Mesendoderm (in vitro differentiated cells): ENCODE data around the gene DTX1.

Experiments
- DNase-seq: peaks from one replicate; pipeline ENCODE4 v3.0.0; 2013
- H2AK5ac ChIP-seq: 2 replicates; pipeline ENCODE4 v1.6.1; 2013; ENCODE audit warnings: low read length, inconsistent platforms
- H2BK120ac ChIP-seq: 2 replicates; pipeline ENCODE4 v1.6.1; 2013; ENCODE audit warnings: low read depth, mild to moderate bottlenecking, low read length, moderate library complexity, mixed read lengths
- H2BK15ac ChIP-seq: replicated peaks from 2 replicates; pipeline ENCODE4 v1.6.1; 2013; ENCODE audit warnings: low read depth, mild to moderate bottlenecking, moderate library complexity
- H2BK5ac ChIP-seq: 2 replicates; pipeline ENCODE4 v1.6.1; 2013; ENCODE audit warnings: low read length, inconsistent platforms
- H3K18ac ChIP-seq: 2 replicates; pipeline ENCODE4 v1.6.1; 2013; ENCODE audit warnings: mild to moderate bottlenecking, low read length, mixed read lengths
- H3K23ac ChIP-seq: one replicate; pipeline ENCODE4 v1.6.1; 2013; ENCODE audit warnings: low read length
- H3K27ac ChIP-seq: 2 replicates; pipeline ENCODE4 v1.5.1; 2013; ENCODE audit warnings: low read depth, mild to moderate bottlenecking, inconsistent platforms, low read length, moderate library complexity
- H3K27me3 ChIP-seq: 2 replicates; pipeline ENCODE4 v1.6.1; 2013; ENCODE audit warnings: low read length, control low read depth, mild to moderate bottlenecking, inconsistent platforms; ENCODE audit not compliant: insufficient read depth, poor library complexity
- H3K36me3 ChIP-seq: 2 replicates; pipeline ENCODE4 v1.6.1; 2013; ENCODE audit warnings: low read length, inconsistent platforms; ENCODE audit not compliant: control insufficient read depth, insufficient read depth
- H3K4ac ChIP-seq: one replicate; pipeline ENCODE4 v1.6.1; 2013; ENCODE audit warnings: low read depth, mild to moderate bottlenecking, low read length, moderate library complexity
- H3K4me1 ChIP-seq: 2 replicates; pipeline ENCODE4 v1.6.1; 2013; ENCODE audit warnings: low read depth, low read length, inconsistent platforms; ENCODE audit not compliant: control insufficient read depth
- H3K4me2 ChIP-seq: 2 replicates; pipeline ENCODE4 v1.6.1; 2013; ENCODE audit warnings: low read length
- H3K4me3 ChIP-seq: 2 replicates; pipeline ENCODE4 v1.5.1; 2013; ENCODE audit warnings: mild to moderate bottlenecking, low read length
- H3K56ac ChIP-seq: one replicate; pipeline ENCODE4 v1.6.1; 2013; ENCODE audit warnings: low read length
- H3K79me1 ChIP-seq: 2 replicates; pipeline ENCODE4 v1.6.1; 2013; ENCODE audit warnings: low read length, inconsistent platforms
- H3K79me2 ChIP-seq: 2 replicates; pipeline ENCODE4 v1.6.1; 2013; ENCODE audit warnings: mild to moderate bottlenecking, low read length; ENCODE audit not compliant: control insufficient read depth, insufficient read depth
- H3K9ac ChIP-seq: 2 replicates; pipeline ENCODE4 v1.6.1; 2013; ENCODE audit warnings: low read length, inconsistent platforms
- H4K5ac ChIP-seq: one replicate; pipeline ENCODE4 v1.6.1; 2013; ENCODE audit warnings: low read length
- H4K8ac ChIP-seq: one replicate; pipeline ENCODE4 v1.6.1; 2013; ENCODE audit warnings: low read depth, mild to moderate bottlenecking, control low read depth, low read length, moderate library complexity
- WGBS: extraction: QIAGEN DNeasy Blood & Tissue Kit; methylation state at CpG from one replicate; pipeline ENCODE4 v1.1.7; 2013; ENCODE audit warnings: low lambda C conversion rate, missing lambda C conversion rate; ENCODE audit not compliant: insufficient coverage; ENCODE audit errors: extremely low coverage; 5-methylcytosine and 5-hydroxymethylcytosine counted together

The DTX1 gene

DNA sequence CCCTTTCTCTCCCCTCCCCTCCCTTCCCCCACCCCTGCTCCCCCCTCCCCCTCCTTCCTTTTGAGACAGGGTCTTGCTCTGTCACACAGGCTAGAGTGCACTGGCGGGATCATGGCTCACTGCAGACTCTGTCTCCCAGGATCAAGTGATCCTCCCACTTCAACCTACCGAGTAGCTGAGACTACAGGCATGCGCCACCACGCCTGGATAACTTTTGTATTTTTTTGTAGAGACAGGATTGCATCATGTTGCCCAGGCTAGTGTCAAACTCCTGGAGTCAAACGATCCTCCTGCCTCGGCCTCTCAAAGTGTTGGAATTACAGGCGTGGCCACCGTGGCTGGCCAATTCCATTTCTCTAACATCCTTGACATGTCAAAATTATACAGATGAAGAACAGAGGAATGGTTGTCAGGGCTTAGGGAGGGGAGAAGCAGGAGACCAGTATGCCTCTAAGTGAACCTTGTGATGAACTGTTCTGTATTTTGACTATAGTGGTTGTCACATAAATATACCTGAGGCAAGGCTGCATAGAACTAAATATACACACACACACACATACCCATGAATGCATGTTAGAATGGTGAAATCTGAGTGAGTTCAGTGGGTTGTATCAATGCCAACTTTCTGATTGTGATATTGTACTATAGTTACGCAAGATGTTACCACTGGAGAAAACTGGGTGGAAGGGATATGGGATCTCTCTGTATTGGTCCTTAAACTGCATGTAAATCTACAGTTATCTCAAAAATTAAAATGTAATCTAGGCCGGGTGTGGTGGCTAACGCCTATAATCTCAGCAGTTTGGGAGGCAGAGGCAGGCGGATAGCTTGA lies 89.4 kb downstream of the DTX1 start:
- Histone ChIP-seq H3K18ac (no peak overlapping the region), H3K9ac (no peak overlapping the region), H4K5ac (no peak overlapping the region), H2BK120ac (no peak overlapping the region), H3K36me3 (no peaks in the 10 kb centered on the region), H3K4me3 (no peak overlapping the region), H3K79me2 (no peaks in the 10 kb centered on the region), H3K23ac (no peak overlapping the region), H2AK5ac (no peak overlapping the region), H3K27me3 (no peaks in the 10 kb centered on the region), H2BK5ac (no peak overlapping the region), H3K56ac (no peak overlapping the region), H4K8ac (no peak overlapping the region), H3K4ac (no peak overlapping the region), H3K4me2 (no peak overlapping the region), H3K79me1 (no peaks in the 10 kb centered on the region), H2BK15ac (no peak overlapping the region), H3K27ac (no peak overlapping the region), H3K4me1 (peaks cover 2% of the 10 kb centered on the region)
- DNase-seq: no peak
- WGBS: no CpG with 5 or more reads among the region's 12 CpGs

- no peak overlapping the region for H4K8ac ChIP-seq
- no peaks in the 10 kb centered on the region for H3K79me2 ChIP-seq
- no peak overlapping the region for H3K4me3 ChIP-seq
- no peak overlapping the region for H2AK5ac ChIP-seq
- no peaks in the 10 kb centered on the region for H3K79me1 ChIP-seq
- DNase-seq: no peak
- no peak overlapping the region for H3K18ac ChIP-seq
- no peak overlapping the region for H4K5ac ChIP-seq
- H3K56ac ChIP-seq: no peak overlapping the region
- H3K27me3 ChIP-seq: no peaks in the 10 kb centered on the region
- H3K23ac ChIP-seq: no peak overlapping the region
- no peak overlapping the region for H2BK120ac ChIP-seq
- H2BK15ac ChIP-seq: no peak overlapping the region
- H3K9ac ChIP-seq: no peak overlapping the region
- no peak overlapping the region for H3K4ac ChIP-seq
- no peak overlapping the region for H2BK5ac ChIP-seq
- H3K4me1 ChIP-seq: peaks cover 2% of the 10 kb centered on the region
- no peaks in the 10 kb centered on the region for H3K36me3 ChIP-seq
- H3K4me2 ChIP-seq: no peak overlapping the region
- no peak overlapping the region for H3K27ac ChIP-seq
- no CpG with 5 or more reads among the region's 2 CpGs for WGBS
These were observed 90.5 kb downstream of the DTX1 start for GRCh38 chr12:113146999-113147398.
